Hindlimb muscle (tissue), 1 donor: Measurements from ENCODE around the gene SLC38A2. TPM values are rescaled to one million over a fixed set of nuclear protein-coding genes. Genes with fewer than 3 reads are reported as not detected.

Source experiments
- DNase-seq: peaks from one replicate; pipeline ENCODE4 v3.0.0-alpha.2; 2013
- polyA plus RNA-seq: library from polyadenylated mRNA; unstranded; fragments of 120-200 nt; gene quantifications from one replicate; pipeline ENCODE4 v1.2.1, GENCODE V29; 2013; ENCODE audit not compliant: insufficient read length

The SLC38A2 gene
- polyA plus RNA-seq, 1 donor = 91.3 TPM

DNA sequence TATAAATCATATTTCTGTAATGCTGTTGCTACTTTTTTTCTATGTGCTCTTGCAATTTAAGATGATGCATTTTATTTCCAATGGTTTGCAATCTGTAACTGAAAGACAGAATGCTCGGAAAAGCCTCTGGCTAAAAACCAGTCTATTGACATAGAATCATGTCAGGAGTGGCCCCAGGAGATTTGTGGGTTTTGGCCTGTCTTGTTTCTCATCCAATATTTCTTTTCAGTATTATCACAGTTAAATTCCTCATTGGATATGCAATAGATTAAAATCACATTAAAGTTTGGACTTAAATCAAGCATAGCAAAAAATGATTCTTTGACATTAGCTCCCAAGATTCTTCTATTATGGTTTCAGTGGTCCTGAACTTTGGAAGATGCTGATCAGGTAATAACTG lies 19.1 kb upstream of the SLC38A2 start:
- no peak for DNase-seq

DNA sequence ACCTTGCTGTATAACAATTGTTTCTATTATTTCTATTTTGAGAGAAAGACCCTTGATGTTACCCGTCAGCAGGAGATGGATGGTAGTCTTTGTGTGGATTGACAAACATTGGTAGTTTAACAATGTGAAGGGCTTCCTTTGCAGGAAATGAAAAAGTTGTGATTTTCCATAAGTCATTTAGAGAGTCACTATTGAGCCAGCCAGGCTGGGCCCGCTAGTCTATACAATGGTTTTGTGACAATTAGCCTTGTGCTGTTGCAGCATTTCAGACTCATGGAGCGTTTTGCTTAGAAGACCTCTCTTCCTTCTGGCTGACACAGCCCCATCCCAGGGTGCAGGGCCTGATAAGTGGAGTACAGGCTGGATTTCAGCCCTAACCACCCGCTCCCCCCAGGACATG lies 18.3 kb upstream of the SLC38A2 start:
- no peak for DNase-seq

DNA sequence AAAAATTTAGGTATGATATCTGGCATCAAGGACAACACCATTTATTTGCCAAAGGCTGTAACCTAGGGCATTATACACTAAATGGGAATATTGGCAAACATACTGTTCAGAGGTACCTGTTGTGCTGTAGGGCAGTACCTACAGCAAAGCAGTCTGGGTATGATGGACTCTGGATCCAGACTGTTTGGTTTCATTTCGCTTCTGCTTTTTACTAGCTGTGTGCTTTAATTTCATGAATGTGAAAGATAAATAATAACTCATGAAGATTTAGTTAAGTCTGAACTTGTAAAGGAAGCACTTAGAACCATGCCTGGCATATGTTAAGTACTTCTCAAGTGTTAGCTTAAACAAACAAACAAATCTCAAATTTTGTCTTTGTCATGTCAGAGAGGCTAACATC lies 17.7 kb upstream of the SLC38A2 start:
- DNase-seq = no peak

DNA sequence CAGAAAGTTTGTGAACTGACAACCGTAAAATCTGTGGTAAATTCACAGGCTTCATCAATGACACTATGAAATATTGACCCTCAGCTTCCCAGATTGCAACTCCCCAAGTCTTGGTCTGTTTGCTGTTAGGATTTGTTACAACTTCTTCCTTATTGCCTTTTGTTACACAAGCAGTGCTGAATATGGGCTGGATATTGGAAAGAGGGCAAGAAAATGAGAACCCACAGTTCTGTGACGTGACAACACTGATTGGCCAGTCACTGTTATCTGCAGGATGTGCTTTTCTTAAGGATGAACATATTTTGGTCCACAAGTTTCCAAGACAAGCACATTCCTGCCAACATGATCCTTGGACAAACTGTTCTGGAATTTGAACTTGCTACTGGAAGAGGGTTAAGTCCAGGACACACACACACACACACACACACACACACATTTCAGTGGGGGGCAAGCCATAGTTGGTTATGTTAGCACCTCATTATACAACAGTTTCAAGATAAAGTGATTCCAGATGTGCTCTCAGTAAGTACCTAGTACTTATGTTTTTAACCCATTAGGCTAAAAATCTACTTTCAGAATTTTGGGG lies 16.6 kb upstream of the SLC38A2 start:
- no peak for DNase-seq

DNA sequence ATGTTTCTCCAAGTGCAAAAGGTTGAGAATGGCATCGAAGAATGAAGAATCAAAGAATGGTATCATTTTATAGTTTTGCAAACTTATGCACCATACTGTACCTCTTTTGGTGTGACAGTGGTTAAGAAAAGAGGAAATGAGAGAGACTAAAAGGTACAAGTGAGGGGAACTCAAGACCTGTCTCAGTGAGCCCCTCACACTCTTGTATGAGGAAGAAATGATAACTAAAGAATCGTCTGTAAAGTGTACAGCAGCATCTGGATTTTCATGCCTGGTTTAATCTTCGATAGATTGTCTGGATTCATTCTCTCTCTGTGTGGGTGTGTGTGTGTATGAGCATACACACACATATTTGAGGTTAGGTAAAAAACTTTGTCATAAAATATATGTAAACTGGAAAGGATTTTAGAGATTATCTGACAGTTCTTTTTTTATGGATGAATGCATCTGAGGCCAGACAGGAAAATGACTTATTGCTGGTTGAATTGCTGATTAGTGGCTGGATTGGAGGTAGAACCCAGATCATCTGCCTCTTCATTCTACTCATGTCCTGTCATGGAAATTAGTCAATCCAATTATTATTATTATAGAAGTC lies 16.0 kb upstream of the SLC38A2 start:
- DNase-seq = no peak

DNA sequence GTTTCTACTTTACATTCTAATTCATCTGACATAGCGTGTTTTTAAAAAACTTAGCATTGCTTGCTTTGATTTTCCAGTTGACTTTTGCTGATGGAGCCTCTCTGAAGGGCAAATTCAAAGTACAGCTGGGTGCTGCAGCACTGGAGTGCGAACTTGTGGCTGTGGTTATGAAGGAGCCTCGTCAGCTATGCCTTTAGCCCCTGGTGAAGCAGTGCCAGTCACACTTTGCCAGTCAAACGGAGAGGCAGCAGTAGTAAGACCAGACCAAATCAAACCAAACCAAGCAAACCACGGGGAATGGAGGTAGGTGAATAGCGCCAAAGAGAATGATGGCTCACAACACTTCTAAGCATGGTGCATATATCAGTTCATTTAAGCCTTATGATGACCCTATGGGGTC lies 15.1 kb upstream of the SLC38A2 start:
- no peak for DNase-seq

DNA sequence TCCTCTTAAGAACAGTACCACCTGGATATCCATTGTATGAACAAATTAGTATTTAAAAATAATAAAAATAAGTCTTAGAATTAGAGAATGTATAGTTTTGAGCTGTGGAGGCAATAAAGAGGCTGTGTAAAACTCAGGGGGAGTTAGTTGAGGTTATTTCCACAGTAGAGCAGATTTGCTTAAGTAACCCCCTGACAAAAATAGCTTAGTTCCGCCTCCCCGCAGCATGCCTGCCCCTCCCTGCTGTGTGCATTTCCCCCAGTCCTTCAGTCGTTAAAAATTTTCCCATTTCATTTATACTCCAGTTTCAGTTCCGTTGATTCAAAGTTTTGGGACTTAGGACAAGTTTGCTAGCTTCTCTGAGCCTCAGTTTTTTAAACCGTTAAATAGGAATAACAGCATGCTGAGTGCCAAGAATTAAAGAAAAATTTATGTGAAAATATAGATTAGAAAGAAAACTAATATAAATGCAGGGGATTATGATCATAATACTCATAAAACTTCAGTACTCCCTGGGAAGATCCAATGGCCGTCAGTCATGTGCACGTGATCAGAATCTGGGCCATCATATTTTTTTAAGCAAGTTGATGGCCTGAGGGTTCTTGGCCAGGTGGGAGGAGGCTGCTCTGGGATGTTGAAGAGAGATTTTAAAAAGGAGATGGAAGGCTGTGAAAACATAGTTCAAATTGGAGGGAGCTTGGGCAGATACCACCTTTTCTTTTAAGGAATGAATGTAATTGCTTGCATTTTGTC lies 14.5 kb upstream of the SLC38A2 start:
- DNase-seq = peak; percentile 63

DNA sequence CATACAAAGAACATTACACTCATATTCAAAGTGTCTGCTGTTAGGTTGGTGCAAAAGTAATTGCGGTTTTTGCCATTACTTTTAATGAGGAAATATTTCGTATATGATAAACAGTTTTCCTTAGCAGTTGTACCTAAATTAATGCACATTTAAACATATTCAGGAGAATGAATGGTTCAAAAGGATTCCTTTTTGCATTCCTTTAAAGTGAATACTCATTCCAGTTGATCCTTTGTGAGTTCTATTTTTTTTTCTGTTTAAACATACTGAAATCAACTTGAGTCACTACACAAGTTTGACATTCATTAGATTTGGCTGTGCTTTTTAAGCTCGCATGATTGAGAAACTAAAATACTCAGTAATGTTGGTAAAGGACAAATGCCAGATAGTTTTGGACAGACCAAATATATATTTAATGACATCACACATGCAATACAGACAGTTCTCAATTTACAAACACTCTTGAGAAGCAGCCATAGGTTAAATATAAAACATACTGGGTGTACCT lies 13.8 kb upstream of the SLC38A2 start:
- no peak for DNase-seq

DNA sequence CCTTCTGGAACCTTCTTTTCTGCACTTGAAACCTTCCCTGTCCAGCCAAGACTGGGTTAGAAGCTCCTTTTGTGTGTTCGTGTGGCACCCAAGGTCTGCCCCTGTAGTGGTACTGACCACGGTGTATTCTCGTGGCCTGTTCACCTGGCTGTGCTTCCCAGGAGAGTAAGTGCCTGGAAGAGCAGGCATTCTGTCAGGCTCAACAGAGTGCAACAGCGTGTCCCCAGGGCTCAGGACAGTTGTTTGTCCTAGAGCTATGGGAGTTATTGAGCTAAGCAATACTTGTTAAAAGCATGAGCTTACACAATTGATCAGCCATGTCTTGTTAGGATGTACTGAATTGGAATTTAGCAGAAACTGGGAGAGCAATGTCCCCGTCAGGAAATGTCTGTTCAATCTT lies 12.9 kb upstream of the SLC38A2 start:
- DNase-seq = no peak

DNA sequence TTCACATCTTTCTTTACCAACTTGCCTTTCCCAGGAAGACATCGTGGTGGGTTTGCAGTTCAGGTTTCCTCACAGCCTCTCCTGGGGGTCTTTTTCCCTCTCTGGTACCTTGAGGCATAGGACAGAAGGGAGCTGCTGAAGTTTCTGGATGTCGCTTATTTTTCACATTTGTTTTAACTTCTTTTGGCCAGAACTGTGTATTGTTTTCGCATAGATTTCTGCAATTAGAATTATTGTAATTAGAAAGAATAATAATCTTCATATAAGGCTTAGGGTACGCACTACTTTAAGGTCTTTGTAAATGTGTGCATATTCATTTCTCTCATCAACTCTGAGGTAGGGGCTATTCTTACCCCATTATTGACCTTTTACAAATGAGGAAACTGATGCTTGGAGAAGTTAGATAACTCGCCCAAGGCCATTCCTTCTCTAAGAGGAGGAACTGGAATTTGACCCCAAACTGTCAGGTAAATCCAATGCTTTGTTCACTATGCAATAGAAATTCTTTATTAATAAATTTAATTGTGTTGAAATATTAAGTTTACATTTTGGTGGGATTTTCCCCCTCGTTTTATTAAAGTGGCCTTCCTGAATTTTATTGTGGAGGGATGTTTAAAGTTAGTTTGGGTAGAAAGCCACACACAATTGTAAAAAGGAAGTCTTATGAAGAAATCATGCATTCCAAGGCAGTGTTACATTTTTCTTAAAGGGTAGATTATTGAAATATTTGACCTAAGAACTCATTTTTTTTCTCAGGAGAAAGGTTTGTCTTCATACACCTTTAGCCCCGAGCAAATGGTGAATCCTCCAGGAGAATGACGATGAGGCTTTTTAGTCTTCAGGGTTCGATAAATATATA lies 12.1 kb upstream of the SLC38A2 start:
- DNase-seq = no peak

DNA sequence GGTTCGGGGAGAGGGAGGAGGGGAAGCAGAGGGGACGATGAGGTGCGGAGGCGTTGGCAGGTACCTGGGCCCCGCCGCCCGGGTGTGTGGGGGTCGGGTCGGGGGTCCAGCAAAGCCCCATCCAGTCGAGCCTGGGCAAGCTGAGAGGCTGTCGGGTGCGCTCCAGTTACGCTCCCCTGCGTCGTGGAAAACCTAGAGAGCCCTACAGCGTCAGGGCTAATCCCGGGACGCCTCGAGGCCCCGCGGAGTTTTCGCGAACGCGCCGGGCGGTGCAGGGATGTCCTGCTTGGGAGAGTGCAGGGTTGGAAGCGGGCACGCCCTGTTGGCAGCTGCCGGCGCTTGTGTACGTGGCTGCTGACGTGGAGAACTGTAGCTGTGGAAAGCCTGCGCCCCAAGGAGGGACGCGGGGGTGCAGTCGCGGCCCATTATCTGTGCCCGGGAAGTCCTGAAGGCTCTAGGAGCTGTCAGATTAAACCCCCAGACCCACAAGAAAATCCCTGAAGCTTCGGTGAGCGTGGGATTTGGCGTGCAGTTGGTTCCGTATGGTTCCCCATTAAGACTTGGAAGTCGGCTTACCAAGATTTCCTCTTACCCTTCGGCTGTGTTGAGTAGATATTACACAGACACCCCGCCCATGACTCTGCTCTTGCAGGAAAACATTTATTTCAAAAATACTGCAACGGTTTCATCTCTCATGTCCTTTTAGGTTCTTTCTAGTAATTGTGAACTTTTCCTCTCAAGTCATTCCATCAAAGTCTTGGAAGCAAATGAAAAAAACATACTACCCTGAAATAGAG lies 11.3 kb upstream of the SLC38A2 start:
- peak; percentile 92 for DNase-seq

DNA sequence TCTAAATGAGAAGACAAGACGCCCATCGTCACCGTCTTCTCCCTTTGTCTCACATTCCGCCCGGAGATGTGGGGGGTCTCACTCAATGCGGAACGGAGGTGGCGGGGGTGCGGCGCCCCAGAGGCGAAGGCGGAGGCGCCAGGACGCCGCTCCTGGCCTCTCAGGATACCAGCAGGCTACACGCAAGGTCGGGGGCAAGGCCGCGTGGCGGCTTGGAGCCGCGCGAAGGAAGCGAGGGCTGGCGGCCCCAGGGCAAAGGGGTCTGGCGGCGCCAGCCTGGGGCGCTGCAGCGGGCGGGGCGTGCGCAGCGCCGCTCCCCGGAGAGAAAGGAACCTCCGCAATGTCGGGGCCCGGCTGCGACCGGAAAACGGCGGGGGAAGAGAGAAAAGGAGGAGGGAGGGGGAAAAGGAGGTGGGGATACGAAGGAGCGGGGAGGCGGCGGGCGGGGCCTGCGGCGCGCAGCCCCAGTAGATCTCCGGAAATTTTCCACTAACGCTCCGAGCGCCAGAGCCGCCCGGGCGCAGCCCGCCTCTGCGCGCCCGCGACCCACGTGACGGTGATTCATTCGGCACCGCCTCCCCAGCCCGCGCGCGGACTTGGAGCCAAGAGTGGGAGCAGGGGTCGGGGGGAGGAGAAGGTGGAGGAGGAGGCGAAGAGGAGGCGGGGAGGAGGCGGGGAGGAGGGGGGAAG lies 10.5 kb upstream of the SLC38A2 start:
- peak; percentile 98 for DNase-seq

DNA sequence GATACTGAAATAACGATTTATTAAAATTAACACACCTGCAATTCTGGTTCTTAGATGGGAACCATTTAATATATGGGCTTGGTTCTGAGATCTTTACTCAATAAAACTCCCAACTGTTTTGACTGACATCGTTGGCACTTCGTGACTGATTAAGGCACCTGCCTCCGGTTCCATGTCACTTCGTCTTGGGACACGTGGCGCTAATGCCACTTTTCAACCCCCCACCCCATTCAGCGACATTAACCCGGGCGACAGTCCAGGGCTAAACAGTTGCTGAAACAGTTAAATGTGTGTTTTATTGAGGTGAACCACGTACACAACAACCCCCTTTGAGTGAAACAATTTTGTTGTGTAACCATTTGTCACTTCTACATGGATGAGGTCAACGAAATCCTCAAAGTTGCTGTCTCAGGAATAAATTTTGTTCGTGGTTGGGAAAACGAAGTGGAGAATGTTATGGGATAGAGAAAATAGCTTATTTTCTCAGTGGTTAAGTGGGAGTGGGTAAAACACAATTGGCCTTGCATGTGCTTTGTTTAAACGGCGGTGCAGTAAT lies 9.9 kb upstream of the SLC38A2 start:
- DNase-seq = no peak

DNA sequence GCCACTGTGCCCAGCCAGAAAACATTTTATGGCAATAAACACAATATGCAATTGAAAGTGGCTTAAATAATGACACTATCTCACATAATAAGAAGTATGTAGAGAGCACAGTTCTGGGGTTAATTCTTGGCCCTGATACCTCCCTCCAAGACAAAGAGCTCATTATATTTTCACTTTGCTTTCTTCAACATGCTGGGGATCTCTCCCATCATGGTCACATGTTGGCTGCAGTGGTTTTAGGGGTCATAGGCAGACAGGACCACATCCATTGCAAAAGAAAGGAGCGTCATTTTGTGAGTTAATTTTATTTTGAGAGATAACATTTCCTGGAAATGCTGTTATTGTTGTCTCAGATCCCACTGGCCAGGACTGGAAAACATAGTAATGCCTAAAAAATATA lies 8.3 kb upstream of the SLC38A2 start:
- no peak for DNase-seq

DNA sequence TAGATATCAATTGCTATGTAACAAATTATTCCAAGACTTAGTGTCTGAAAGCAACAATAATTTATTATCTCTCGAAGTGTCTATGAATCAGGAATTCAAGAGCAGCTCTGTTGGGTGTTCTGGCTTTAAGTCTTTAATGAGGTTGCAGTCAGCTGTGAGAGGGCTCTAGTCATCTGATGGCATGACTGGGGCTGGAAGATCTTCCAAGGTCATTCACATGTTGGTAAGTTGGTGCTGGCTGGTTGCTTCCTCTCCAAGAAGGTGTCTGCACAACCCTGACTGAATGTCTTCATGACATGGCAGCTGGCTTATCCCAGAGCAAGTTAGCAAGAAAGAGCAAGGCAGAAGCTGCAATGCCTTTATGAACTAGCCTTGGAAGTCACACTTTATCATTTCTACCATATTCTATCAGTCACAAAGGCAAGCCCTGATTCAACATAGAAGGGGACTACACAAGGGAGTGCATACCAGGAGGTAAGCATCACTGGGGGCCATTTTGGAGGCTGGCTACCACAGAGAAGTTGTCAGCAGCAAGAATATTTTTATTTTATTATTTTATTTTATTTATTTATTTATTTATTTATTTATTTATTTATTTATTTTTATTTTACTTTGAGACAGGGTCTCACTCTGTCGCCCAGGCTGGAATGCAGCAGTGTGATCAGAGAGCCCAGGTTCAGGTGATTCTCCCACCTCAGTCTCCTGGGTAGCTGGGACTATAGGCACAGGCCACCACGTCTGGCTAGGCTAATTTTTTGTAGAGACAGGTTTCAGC lies 7.6 kb upstream of the SLC38A2 start:
- DNase-seq = no peak

DNA sequence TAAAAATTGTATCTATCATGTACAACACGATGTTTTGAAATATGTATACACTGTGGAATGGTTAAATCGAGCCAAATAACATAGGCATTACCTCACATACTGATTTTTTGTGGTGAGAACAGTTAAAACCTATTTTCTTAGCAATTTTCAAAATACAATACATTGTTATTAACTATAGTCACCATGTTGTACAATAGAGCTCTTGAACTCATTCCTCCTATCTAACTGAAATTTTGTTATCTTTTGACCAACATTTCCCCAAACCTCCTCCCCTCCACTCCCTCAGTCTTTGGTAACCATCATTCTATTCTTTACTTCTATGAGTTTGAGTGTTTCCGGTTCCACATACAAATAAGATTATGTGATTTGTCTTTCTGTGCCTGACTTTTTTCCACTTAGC lies 6.8 kb upstream of the SLC38A2 start:
- DNase-seq = no peak

DNA sequence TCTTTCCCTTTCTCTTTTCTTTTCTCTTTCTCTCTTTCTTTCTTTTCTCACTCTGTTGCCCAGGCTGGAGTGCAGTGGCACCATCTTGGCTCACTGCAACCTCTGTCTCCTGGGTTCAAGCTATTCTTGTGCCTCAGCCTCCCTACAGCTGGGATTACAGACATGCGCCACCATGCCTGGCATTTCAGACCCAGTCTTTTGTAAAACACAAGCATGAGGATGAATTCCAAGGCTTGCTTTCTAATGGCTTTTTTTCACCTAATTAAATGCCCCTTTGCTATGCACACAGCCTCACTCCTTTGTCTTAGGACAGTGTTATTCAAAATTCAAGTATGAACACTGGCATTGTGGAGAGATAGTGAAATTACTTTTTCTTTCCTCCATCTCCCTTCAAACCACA lies 6.0 kb upstream of the SLC38A2 start:
- no peak for DNase-seq

DNA sequence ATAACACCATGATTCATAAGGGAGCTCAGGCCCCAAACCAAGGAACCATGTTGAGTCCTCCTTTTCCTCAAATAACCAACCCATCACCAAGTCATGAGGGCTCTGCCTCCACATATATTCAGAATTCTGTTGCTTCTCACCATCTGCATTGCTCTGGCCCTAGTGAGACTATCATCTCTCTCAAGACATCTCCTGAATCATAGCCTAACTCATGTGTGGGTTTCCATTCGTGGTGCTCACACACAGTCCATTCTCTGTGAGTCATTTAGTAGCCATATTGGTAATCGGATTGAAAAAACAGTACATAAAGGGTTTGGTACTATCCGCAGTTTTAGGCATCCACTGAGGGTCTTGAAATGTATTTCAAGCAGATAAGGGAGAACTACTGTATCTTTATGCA lies 5.1 kb upstream of the SLC38A2 start:
- no peak for DNase-seq

DNA sequence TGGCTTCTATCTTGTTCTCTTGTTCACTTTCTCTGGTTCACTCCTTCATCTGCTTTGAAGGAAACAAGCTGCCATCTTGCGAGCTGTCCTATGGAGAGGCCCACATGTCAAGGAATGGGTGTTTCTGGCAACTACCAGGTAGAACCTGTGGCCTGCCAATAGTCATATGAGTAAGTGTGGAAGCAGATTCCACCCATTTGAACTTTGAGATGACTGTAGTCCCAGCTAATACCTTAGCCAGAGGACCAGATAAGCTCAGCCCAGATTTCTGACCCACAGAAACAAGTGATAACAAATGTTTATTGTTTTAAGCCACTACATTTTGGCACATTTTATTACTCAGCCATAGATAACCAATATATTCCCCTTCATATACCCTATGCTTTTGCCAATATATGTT lies 4.0 kb upstream of the SLC38A2 start:
- no peak for DNase-seq

DNA sequence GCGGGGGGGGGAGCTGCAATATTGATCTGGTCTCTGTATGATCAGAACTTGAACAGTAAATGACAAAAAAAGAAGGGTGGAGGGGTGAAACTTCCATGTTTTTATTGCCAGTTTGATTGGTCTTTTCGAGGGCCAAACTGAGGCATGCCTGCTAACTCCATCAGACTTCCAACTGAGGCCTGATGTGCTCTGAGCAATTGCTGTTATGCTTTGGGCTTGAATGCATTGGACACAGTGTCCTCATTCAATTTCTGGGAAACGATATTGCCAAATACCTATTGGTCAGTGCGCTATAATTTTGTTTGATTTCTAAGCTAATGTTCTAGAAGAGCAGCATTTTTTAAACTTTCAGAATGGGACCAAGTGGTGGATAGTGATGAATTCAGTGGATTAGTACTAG lies 2.1 kb upstream of the SLC38A2 start:
- DNase-seq = no peak
